NCI-H2107 treated with DMSO at 0.1 percent for 48 hours (cell line): ENCODE results near the gene CHRM4.

Source experiments
- DNase-seq: peaks from one replicate; lab custom pipeline; 2025; ENCODE audit not compliant: unreplicated experiment; lab: John Stamatoyannopoulos, UW

The CHRM4 gene

DNA sequence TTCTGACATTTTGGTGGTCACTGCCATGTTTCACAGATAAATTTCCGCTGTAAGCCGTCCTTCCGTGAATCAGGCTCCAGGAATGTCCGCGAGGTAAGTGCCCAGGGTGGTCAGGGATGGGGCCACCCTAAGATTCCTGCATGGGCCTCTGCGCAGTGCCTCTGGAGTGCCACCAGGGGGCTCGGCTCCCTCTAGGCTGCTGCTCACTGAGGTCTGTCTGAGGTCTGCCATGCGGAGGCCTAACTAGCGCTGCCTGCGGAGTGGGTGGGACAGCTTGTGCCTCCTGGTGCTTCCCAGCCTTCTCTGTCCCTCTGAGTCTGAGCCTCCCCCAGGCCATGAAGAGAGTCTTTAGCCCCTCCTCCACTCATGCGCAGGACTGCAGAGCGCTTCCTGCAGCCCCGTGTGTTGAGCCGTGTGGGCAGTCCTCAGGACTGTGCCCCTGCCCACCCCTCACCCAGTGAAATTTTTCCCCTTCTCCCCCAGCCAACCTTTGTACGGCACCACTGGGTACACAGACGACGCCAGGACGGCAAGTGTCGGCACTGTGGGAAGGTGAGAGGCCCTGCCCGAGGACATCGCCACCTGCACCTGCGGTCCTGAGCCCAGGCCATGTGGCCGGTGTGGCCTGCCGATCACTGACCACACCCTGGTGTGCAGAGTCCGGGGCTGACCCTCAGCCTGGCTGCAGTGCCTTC is 22.0 kb downstream of the CHRM4 start:
- peak; percentile 37 for DNase-seq

DNA sequence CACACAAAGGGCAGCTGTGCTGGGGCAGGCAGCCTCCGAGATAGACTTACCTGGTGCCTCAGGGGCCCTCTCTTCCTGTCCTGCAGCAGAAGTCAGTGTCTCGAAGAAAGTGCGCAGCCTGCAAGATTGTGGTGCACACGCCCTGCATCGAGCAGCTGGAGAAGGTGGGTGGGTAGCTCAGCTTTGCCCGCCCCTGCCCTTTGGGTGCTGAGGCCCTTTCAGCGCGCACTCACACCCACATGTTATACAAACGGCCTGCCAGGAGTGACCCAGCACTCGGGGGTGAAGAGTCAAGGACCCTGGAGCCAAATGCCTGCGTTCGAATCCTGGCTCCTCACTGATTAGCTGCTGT is 23.7 kb downstream of the CHRM4 start:
- no peak for DNase-seq

DNA sequence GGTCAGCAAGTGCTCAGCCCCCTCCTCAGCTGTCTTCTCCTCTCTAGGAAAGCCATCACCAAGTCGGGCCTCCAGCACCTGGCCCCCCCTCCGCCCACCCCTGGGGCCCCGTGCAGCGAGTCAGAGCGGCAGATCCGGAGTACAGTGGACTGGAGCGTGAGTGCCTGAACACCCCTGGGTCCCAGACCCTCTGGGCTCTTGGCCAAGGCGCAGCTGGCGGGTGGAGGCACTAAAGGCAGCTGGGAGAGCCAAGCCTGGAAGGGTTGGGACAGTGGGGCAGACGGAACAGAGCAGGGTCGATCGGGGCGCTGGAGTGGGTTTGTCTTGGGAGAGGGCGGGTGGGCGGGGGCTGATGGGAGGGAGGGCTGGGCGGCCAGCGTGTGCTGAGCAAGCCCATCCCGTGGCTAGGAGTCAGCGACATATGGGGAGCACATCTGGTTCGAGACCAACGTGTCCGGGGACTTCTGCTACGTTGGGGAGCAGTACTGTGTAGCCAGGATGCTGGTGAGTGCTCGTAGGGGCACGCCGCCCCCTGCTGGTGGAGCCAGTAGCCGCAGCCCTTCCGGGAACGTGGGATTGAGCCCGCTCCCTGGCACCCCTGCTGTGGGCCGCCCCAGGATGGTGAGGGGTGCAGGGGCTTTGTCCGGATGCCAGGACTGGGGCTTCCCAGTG is 24.2 kb downstream of the CHRM4 start:
- DNase-seq: no peak

DNA sequence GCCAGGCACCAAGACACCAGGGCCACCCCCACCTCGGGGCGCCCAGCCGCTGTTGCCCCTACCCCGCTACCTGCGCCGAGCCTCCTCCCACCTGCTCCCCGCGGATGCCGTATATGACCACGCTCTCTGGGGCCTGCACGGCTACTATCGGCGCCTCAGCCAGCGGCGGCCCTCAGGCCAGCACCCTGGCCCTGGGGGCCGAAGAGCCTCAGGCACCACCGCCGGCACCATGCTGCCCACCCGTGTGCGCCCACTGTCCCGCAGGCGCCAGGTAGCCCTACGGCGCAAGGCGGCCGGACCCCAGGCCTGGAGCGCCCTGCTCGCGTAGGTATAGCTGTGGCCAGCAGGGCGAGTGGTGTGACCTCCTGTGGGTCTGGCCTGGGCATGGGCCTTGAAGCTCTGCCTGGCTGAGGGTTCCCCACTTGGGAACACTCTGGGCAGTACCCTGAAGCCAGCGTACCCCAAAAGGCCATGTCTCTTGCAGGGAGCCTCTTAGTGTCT is 24.9 kb downstream of the CHRM4 start:
- DNase-seq: no peak

DNA sequence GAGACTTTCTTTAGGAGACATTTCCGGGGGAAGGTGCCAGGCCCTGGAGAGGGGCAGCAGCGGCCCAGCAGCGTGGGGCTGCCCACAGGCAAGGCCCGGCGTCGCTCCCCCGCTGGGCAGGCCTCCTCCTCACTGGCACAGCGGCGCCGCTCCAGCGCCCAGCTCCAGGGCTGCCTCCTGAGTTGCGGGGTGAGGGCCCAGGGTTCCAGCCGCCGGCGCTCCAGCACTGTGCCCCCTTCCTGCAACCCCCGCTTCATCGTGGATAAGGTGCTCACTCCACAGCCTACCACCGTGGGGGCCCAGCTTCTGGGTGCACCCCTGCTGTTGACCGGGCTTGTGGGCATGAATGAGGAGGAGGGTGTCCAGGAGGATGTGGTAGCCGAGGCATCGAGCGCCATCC is 25.3 kb downstream of the CHRM4 start:
- DNase-seq: no peak

DNA sequence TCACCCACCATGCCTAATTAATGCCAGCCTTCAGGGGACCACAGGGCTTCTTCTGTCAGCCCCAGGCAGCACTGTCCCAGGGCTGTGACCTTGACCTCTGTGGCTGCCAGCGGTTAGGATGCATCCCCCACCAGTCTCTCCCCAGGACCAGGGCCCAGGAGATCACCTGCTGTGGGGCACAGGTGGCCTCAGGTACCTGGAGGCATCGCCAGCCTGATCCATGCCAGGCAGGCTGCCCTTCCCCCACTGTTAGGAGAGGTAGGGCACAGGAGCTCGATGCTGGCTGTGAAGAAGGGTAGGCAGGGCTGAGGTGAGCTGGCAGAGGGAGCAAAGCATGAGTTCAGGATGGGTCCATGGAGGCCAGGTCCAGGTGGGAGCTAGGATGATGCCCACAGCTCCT is 26.8 kb downstream of the CHRM4 start:
- DNase-seq: no peak

DNA sequence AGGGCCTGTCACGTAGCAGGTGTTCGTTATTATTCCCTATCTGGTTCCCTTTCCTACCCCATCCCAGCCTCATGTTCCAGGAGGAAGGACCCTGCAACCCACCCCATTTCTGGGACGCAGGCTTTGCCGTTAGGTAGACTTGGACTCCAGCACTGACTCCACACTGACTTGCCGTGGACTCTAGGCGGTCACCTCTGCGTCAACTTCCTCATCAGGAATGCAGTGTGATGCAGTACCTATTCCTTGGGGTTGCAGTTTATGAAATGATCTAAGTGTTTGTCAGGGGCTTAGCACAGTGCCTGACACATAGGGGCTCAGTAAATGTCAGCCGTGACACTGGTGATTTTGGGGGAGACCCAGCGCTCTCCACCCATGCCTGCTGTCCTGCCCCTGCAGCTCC is 27.5 kb downstream of the CHRM4 start:
- no peak for DNase-seq

DNA sequence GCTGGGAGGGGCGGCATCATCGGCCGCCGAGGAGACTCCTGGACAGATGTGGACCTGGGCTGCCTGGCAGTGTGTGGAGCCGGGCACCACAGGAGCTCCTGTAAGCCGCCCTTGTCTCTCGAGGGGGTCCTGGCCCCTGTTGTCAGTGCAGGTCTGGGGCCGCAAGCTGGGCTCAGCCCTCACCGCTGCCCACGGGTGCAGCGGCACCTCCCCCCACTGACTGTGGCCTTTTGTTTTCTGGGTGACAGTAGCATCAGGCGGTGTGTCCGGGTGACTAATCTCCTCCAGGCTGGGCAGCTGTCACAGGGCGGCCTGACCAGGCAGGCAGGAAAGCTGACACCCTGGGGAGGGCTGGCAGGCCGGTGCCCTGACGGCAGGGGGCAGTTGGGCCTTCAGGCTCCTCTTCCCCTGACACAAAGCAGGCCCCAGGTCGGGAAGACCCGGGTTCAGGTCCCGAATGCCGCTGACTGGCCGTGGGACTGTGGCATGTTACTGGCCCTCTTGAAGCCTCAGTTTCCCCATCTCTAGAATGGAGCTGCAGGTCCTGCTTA is 28.0 kb downstream of the CHRM4 start:
- DNase-seq: no peak

DNA sequence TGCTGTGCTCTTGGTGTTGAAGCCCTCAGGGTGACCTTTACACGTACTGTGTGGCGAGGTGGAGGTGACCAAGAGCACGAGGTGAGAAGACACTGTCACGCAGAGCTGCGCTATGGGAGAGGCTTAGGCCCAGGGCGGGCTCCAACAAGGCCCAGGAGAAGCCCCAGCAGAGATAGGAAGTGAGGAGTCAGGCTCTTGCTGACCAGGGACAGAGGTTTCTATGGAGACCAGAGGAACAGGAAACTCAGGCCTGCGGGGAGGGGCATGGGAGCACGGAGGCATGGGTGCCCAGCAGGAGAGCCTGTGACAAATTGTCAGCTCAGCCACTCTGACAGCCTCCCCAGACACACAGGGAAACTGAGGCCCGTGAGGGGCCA is 28.6 kb downstream of the CHRM4 start:
- no peak for DNase-seq

DNA sequence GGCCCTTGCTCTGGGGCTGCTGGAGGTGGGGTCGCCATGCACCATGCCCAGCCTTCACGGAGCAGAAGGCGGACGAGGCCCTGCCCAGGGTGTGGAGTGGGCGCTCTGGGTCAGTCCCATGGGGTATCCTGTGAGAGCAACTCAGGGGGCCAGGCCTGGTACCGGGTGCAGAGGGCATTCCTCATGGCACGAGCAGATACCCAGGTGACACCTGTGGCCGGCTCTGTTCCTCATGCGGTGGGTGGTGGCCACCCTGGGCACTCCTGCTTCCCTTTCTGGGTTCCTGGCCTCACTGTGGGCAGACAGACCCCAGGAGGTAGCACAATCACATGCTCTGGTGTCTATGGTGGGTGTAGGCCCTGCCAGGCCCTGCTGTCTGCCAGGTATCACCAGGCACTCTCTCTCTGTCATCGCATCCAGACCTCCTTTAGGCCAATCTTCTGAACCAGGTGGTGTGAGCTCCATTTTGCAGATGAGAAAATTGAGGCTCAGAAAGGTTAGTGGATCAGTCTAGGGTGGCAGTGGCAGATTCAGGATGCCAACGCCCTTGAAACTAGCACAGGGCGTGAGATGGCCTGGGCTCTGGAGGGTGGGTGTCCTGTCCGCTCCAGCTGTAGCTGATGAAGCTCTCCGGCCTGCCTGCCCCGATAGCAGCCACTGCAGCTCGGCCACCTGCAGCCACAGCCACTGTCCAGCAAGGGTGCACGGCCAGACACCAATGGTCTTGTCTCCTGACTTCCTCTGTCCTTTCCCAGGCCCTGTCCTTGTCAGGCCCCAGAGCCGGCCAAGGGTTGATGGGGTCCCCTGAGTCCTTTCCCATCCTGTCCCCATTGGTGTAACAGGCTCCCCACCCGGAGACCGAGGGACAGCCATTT is 29.2 kb downstream of the CHRM4 start:
- no peak for DNase-seq

DNA sequence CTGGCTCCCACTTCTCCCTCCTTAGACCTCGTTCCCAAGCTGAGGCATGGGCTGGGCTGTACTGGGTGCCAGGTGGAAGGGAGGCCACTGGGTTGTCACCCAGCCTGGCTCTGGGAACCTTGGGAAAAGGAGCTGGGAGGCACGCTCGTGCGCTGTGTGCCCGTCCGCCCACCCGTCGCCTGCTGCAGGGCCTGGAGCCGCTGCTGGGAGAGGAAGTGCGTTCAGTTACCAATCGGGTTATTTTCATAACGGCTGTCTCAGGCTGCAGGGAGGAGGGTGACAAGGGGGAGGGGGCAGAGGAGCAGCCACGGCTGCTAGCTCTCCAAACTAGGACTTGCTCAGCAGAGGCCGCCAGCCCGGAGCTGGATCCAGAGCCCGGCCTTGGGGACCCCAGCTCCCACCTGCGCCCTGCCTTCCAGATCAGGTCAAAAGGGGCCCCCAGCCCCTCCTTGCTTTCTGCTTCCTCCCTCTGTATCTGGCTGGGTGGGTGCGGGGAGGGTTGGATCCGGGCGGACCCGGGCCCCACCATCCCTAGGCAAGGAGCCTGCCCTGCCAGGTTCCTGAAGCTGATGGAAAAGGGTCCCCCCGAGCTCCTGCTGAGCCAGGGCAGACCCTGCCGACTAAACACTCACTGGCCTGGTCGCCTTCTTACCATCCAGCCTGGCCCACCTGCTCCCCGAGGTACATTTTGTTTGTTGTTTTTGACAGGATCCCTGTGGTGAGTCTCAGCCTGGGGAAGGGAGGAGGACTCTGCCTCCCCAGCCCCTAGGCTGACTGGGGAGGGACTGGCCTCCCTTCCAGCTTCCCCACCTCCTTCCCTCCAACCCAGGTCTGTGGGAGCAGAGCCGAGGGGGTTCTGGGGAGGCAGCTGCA is 30.1 kb downstream of the CHRM4 start:
- DNase-seq: peak; percentile 84

DNA sequence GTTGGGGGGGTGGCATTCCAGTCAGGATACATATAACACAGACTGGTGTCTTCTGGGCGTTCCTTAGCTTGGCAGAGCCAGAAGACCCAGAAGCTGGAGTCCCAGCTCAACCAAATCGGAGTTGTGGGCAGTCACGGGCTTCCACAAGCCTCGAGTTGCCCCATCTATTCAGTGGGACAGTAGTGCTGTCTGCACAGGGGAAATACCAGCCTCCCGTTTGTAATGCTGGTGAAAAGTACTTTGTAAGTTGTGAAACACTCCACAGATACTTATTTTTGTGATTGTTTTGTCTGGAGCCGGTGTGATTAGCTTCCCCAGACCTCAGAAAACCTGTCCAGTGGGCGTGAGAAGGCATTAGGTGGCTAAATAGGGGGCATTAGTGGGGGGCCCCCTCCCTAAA is 30.7 kb downstream of the CHRM4 start:
- no peak for DNase-seq

DNA sequence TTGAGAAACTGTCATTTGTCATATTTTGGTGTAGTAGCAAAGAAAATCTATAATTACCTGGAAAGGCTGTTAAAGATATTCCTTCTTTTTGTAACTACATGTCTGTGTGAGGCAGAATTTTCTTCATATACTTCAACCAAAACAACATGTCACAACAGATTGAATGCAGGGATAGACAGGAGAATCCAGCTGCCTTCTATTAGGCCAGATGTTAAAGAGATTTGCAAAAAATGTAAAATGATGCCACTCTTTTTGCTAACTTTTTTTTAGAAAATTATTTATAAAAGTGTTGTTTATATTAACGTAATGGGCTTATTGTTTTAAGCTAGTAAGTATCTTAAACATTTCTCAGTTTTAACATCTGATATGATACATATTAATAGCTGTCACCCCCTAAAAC is 31.6 kb downstream of the CHRM4 start:
- no peak for DNase-seq

DNA sequence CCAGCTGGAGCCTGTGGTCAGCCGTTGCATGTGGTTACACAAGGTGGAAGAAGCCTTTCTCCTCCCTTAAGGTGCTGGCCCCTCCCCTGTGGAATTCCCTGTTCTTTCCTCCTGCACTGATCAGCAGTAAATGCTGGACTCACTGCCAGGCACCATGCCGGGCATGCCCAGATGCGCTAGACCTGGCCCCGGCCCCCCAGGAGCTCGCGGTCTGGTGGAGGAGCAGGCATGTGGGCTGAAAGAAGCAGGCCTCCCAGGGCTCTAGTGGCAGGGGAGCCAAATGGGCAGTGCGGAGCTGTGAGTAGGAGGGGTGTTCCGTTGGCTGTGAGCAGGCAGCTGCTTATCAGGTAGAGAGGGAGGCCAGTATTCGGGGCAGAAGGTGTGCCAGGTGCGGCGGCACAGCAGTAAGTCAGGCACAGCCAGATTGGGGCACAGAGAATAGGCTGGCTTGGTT is 34.1 kb downstream of the CHRM4 start:
- peak; percentile 90 for DNase-seq

DNA sequence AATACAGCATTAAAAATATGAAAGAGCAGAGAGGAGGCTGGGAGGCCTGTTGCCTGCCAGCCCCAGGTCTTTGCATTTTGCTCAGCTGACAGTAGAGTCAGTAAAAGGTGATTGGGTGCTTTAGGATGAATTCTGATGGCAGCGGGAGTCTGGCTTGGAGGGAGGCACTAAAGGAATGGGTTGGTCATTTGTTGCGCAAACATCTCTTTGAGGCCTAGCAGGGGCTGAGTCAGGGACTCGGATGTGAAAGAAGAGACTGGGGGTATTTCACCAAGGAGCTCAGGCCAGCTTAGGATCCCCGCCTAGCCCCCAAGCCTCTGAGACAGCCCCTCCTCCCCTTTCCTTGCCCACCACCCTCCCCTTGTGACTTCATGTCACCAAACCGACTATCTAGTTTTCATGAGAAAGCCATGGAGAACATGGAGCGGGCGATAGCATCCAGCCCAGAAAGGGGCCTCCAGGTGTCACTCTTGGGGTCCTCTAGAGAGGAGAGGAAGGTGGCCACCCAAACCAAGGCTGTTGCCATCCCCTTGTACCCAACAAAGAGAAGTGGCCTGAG is 34.6 kb downstream of the CHRM4 start:
- DNase-seq: no peak

DNA sequence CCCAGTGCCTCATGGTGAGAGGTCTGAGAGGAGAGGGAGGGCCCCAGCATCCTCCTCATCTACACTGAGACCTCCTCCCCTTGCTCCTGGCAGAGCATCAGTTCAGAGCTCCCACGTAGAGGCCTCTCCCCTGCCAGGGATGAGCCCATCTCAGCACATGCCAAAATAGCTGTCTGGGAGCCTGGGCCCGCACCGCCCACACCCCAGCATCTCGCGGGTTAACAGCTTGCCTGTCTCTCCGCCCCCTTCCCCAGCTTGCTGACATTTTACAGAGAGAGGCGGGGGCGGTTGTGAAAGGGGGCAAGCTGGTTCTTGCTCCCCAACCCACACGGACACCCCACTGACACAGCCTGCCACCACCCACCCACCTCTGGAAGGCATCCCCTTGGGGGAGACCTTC is 37.9 kb downstream of the CHRM4 start:
- no peak for DNase-seq

DNA sequence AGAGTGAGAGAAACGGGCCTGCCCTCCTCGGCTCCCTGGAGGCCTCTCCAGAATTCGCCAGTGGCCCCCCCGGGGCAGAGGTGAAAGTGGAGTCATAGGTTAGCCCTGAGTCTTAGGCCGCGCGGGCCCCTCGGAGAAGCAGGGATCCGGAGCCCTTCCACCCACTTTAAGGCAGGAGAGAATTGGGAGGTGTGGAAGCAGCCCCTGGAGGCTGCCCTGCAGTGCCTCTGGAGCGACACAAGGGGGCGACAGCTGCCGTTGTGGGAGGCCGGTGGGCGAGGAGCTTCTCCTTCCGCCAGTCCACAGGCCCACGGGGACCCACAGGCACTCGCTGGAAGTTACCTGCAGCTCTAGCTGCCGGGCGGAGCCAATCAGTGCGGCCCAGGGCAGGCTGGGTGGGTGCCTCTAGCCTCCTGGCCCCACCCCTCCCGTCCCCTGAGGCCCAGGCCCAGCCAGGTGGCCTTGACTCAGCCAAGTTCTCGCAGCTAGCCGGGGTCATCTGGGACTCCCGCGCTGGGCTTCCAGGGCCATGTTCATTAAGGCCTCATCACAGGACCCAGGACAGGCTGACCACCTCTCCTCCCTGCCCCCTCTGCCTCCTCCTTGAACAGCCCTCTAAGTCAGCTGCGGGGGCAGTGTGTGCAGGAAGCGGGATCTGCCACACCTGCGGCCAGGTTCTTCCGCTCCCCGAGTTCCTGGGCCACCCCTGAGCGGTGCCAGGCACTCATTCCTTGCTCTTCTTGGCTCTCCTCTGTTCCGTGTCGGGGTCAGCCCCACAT is 39.3 kb downstream of the CHRM4 start:
- DNase-seq: no peak

DNA sequence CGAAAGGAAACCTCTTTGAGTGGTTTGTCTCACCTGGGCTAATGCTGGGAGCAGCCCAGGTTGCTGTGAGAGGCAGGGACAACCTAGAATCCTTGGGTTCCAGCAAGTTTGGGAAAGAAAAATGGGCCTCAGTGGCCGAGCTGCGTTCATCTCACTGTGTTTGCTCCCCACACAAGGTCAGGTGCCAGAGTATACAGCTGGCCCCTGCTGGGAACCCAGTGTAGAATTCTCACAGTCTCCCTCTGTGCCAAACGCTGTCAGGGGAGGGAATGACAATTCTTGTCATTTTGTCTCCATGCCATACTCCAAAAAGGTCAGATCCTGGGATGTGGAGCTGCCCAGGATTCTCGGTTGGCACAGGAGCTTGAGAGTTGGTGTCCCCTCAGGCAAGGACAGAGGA is 40.0 kb downstream of the CHRM4 start:
- no peak for DNase-seq

DNA sequence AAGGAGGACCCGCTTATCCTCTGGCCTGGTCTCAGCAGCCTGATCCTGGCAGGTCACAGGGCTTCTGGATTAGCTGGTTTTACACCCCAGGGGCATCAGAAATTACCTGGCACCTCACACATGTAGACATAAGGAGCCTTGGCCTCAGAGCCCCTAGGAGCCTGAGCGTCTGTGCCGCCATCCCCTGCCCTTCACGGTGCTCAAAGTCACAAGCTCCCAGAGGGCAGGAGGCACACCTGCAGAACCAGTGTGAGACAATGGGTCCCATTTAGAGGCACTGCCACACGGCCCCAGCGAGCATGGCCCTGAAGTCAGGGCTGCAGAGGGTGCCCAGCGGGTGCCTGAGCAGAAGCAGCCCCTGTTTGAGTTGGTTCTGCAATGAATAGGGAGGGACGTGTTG is 40.4 kb downstream of the CHRM4 start:
- no peak for DNase-seq

DNA sequence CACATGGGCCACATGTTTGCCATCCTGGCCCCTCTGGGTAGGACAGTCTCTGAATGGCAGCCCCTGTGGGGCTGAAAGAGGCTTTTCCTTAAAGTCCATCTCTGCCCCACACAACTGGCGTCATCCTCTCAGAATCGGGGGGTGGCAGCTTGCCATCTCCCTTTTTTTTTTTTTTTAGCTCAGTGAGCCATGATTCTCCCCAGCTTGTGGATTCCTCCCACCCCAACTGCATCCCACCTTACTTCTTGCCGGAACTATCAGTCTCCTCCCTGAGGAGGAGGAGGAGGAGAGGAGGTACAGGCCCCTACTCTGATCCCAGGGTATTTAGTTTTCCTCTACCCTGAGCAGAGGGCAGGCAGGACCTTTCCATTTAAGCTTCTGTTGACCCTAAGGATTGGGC is 40.9 kb downstream of the CHRM4 start:
- no peak for DNase-seq
